HG02610 (cell line): ENCODE results near the gene MYEOV.

Experiments used
- ATAC-seq: cut with Tn5 transposase; IDR thresholded peaks from one replicate; pipeline ENCODE4 v1.9.1; 2021; ENCODE audit warnings: mild to moderate bottlenecking, moderate library complexity; ENCODE audit not compliant: unreplicated experiment

MYEOV gene

GRCh38 chr11:69265210-69265609, 28.7 kb upstream of the MYEOV start:
- no peak for ATAC-seq

GRCh38 chr11:69265911-69266510, 27.9 kb upstream of the MYEOV start:
- no peak for ATAC-seq

GRCh38 chr11:69267395-69267805, 26.6 kb upstream of the MYEOV start:
- no peak for ATAC-seq

- no peak for ATAC-seq
Observed at GRCh38 chr11:69268911-69269310, 25.0 kb upstream of the MYEOV start.

GRCh38 chr11:69269388-69269787, 24.6 kb upstream of the MYEOV start:
- no peak for ATAC-seq

- no peak for ATAC-seq
Observed at GRCh38 chr11:69269926-69270697, 23.8 kb upstream of the MYEOV start.

GRCh38 chr11:69270941-69271340, 23.0 kb upstream of the MYEOV start:
- ATAC-seq, result no peak

- ATAC-seq, result no peak
Observed at GRCh38 chr11:69272055-69272454, 21.9 kb upstream of the MYEOV start.

- ATAC-seq, result no peak
Observed at GRCh38 chr11:69272831-69273485, 21.0 kb upstream of the MYEOV start.

- no peak for ATAC-seq
Observed at GRCh38 chr11:69273571-69273970, 20.4 kb upstream of the MYEOV start.

- ATAC-seq, result no peak
Observed at GRCh38 chr11:69274531-69275016, 19.4 kb upstream of the MYEOV start.

GRCh38 chr11:69275178-69275577, 18.8 kb upstream of the MYEOV start:
- no peak for ATAC-seq

- no peak for ATAC-seq
Observed at GRCh38 chr11:69276165-69276564, 17.8 kb upstream of the MYEOV start.

GRCh38 chr11:69277074-69277809, 16.7 kb upstream of the MYEOV start:
- peak; percentile 61 for ATAC-seq

GRCh38 chr11:69278091-69278867, 15.7 kb upstream of the MYEOV start:
- no peak for ATAC-seq

GRCh38 chr11:69280451-69280850, 13.5 kb upstream of the MYEOV start:
- no peak for ATAC-seq

GRCh38 chr11:69280994-69281393, 13.0 kb upstream of the MYEOV start:
- ATAC-seq, result no peak

- ATAC-seq, result no peak
Observed at GRCh38 chr11:69283446-69283845, 10.5 kb upstream of the MYEOV start.

- ATAC-seq, result no peak
Observed at GRCh38 chr11:69284081-69284511, 9.9 kb upstream of the MYEOV start.

GRCh38 chr11:69285091-69285490, 8.9 kb upstream of the MYEOV start:
- ATAC-seq, result no peak
